BLaER1 (cell line): ENCODE data around the gene PTGES.
A peak's percentile ranks its signal among the peaks of the same experiment; 100 is the strongest.

Experiments used
- H3K27ac ChIP-seq: shearing (Covaris generic); formaldehyde crosslinking; 2 replicates; pipeline ENCODE4 v1.8.1; 2022
- H3K27me3 ChIP-seq: shearing (Covaris generic); formaldehyde crosslinking; 2 replicates; pipeline ENCODE4 v1.8.1; 2022
- H3K36me3 ChIP-seq: shearing (Covaris generic); formaldehyde crosslinking; 2 replicates; pipeline ENCODE4 v1.8.1; 2022
- H3K4me1 ChIP-seq: shearing (Covaris generic); formaldehyde crosslinking; 2 replicates; pipeline ENCODE4 v1.8.1; 2022
- H3K4me2 ChIP-seq: shearing (Covaris generic); formaldehyde crosslinking; 2 replicates; pipeline ENCODE4 v1.8.1; 2022
- H3K4me3 ChIP-seq: shearing (Covaris generic); formaldehyde crosslinking; 2 replicates; pipeline ENCODE4 v1.8.1; 2022
- H3K9ac ChIP-seq: shearing (Covaris generic); formaldehyde crosslinking; 2 replicates; pipeline ENCODE4 v1.8.1; 2022
- H3K9me3 ChIP-seq: shearing (Covaris generic); formaldehyde crosslinking; 2 replicates; pipeline ENCODE4 v1.8.1; 2022
- H4K20me1 ChIP-seq: shearing (Covaris generic); formaldehyde crosslinking; 2 replicates; pipeline ENCODE4 v1.8.1; 2022
- Cebpa-rat ChIP-seq: shearing (Covaris generic); IDR thresholded peaks from 2 replicates; pipeline ENCODE4 v1.8.1; 2022

The PTGES gene

GRCh38 chr9:129746092-129746777, 6.6 kb downstream of the PTGES start:
- Histone ChIP-seq H3K4me1 (peaks cover 21% of the 10 kb centered on the region), H3K4me2 (no peak overlapping the region), H3K9me3 (no peaks in the 10 kb centered on the region), H3K9ac (no peak overlapping the region), H3K27ac (no peak overlapping the region), H3K27me3 (no peaks in the 10 kb centered on the region), H3K36me3 (no peaks in the 10 kb centered on the region), H4K20me1 (no peaks in the 10 kb centered on the region), H3K4me3 (no peak overlapping the region)
- no peak for TF ChIP-seq Cebpa-rat

GRCh38 chr9:129745200-129745599, 7.6 kb downstream of the PTGES start:
- no peaks in the 10 kb centered on the region for H3K27me3 ChIP-seq
- H4K20me1 ChIP-seq: no peaks in the 10 kb centered on the region
- H3K4me2 ChIP-seq: no peak overlapping the region
- no peaks in the 10 kb centered on the region for H3K9me3 ChIP-seq
- no peak overlapping the region for H3K9ac ChIP-seq
- no peak overlapping the region for H3K27ac ChIP-seq
- H3K4me1 ChIP-seq: peaks cover 21% of the 10 kb centered on the region
- TF ChIP-seq Cebpa-rat: no peak
- no peaks in the 10 kb centered on the region for H3K36me3 ChIP-seq
- no peak overlapping the region for H3K4me3 ChIP-seq

GRCh38 chr9:129740666-129741464, 12.0 kb downstream of the PTGES start:
- no peaks in the 10 kb centered on the region for H3K9me3 ChIP-seq
- H3K4me2 ChIP-seq: no peak overlapping the region
- no peak overlapping the region for H3K27ac ChIP-seq
- no peaks in the 10 kb centered on the region for H3K36me3 ChIP-seq
- H3K9ac ChIP-seq: no peak overlapping the region
- H3K4me1 ChIP-seq: peaks cover 27% of the 10 kb centered on the region
- H3K4me3 ChIP-seq: no peak overlapping the region
- H4K20me1 ChIP-seq: no peaks in the 10 kb centered on the region
- peaks cover 19% of the 10 kb centered on the region for H3K27me3 ChIP-seq
- no peak for TF ChIP-seq Cebpa-rat

- H3K4me1 ChIP-seq: peaks cover 27% of the 10 kb centered on the region
- peaks cover 19% of the 10 kb centered on the region for H3K27me3 ChIP-seq
- H3K4me2 ChIP-seq: no peak overlapping the region
- no peak overlapping the region for H3K9ac ChIP-seq
- no peaks in the 10 kb centered on the region for H4K20me1 ChIP-seq
- H3K9me3 ChIP-seq: no peaks in the 10 kb centered on the region
- H3K4me3 ChIP-seq: no peak overlapping the region
- no peak overlapping the region for H3K27ac ChIP-seq
- TF ChIP-seq Cebpa-rat: no peak
- no peaks in the 10 kb centered on the region for H3K36me3 ChIP-seq
These were observed 12.7 kb downstream of the PTGES start for GRCh38 chr9:129740174-129740573.

- H3K4me3 ChIP-seq: no peak overlapping the region
- peaks cover 27% of the 10 kb centered on the region for H3K4me1 ChIP-seq
- no peaks in the 10 kb centered on the region for H4K20me1 ChIP-seq
- no peak for TF ChIP-seq Cebpa-rat
- H3K4me2 ChIP-seq: no peak overlapping the region
- no peak overlapping the region for H3K9ac ChIP-seq
- no peaks in the 10 kb centered on the region for H3K9me3 ChIP-seq
- H3K27ac ChIP-seq: no peak overlapping the region
- H3K36me3 ChIP-seq: no peaks in the 10 kb centered on the region
- H3K27me3 ChIP-seq: peaks cover 19% of the 10 kb centered on the region
These were observed 13.4 kb downstream of the PTGES start for GRCh38 chr9:129739432-129739831.

DNA sequence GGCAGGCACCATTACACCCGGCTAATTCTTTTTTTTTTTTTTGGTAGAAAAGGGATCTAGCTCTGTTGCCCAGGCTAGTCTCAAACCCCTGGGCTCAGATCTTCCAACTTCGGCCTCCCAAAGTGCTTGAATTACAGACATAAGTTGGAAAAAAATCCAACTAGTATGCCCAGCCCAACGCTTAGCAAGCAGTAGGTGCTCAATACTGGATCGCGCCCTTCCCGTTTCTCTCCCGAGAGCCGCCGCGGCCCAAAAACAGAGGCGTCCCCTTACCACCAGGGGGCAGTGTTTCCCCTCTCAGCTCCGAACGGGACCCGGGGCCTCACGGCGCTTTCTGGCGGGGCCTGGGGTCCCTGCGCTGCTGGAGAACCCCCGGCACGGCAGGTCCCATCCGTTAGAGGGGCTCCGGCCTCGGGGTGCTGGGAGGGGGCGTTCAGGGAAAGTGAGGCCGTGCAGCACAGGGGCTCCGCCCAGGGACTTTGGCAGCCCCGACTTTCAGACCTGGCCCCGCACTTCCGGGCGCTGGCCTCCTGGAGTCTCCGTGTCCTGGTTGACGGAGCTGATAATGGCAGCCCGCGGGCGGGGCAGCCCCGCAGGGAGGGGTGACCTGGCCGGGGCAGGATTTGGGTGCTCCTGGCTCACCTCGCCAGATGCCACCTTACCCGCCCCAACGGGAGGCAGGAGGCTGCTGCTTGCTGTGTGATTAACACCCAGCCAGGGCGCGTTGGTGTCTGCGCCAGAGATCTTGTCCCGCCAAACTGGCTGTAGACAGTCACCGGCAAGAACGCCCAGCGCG, 15.2 kb downstream of the PTGES start:
- Histone ChIP-seq H3K27ac (peak overlapping the region; percentile 66), H3K4me3 (peak overlapping the region; percentile 66)
- no peak for TF ChIP-seq Cebpa-rat

DNA sequence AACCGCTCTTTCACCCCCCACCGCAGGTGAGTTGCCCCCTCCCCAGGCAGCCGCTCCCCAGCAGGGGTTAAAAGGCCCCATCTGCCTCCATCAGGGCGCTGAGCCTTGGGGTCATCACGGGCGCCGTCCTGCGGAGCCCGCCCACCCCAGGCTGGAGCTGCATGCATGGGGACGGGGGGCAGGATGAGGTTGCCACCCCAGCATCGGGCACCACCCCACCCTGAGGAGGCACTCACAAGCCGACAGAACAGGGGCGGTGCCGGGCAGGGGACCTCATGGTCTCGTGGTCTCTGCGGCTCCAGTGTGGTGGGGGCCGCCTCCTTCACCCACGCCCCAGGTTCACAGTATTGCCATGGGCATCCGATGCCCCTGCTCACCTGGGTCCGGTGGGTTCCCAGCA, 16.5 kb downstream of the PTGES start:
- H4K20me1 ChIP-seq: no peaks in the 10 kb centered on the region
- no peak overlapping the region for H3K4me3 ChIP-seq
- H3K9me3 ChIP-seq: no peaks in the 10 kb centered on the region
- H3K36me3 ChIP-seq: no peaks in the 10 kb centered on the region
- TF ChIP-seq Cebpa-rat: no peak
- H3K27me3 ChIP-seq: peaks cover 19% of the 10 kb centered on the region
- H3K4me1 ChIP-seq: peaks cover 6% of the 10 kb centered on the region
- no peak overlapping the region for H3K9ac ChIP-seq
- no peak overlapping the region for H3K4me2 ChIP-seq
- no peak overlapping the region for H3K27ac ChIP-seq

More for the DNA sequence above, 15.2 kb downstream of the PTGES start:
- H3K9me3 ChIP-seq: no peaks in the 10 kb centered on the region
- peaks cover 19% of the 10 kb centered on the region for H3K27me3 ChIP-seq
- H3K4me1 ChIP-seq: peaks cover 19% of the 10 kb centered on the region
- no peaks in the 10 kb centered on the region for H3K36me3 ChIP-seq
- peak overlapping the region; percentile 95 for H3K4me2 ChIP-seq
- H3K9ac ChIP-seq: peak overlapping the region; percentile 73
- no peaks in the 10 kb centered on the region for H4K20me1 ChIP-seq

DNA sequence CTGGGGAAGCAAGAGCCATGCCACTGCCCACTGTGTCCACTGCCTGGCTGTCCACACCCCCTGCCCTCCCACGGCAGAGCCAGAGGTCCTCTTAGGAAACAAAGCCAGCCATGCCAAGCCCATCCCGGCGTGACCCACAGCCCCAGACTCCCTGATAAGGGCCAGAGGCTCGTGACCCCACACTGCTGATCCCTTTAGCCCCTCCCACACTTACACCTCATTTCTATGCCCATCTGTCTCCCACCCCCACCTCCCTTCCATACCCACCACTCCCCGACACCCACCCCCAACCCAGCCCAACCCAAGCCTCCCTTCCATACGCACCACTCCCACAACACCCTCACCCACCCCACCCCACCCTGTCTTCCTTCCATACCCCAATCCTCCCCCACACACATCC, 17.3 kb downstream of the PTGES start:
- Histone ChIP-seq H3K4me2 (no peak overlapping the region), H3K4me3 (no peak overlapping the region), H3K27me3 (peaks cover 19% of the 10 kb centered on the region), H3K4me1 (peaks cover 6% of the 10 kb centered on the region), H3K36me3 (no peaks in the 10 kb centered on the region), H4K20me1 (no peaks in the 10 kb centered on the region), H3K27ac (no peak overlapping the region), H3K9me3 (no peaks in the 10 kb centered on the region), H3K9ac (no peak overlapping the region)
- TF ChIP-seq Cebpa-rat: no peak

- no peak for TF ChIP-seq Cebpa-rat
- Histone ChIP-seq H3K27me3 (peaks cover 17% of the 10 kb centered on the region), H4K20me1 (no peaks in the 10 kb centered on the region), H3K36me3 (no peaks in the 10 kb centered on the region), H3K9me3 (no peaks in the 10 kb centered on the region), H3K4me2 (no peak overlapping the region), H3K4me1 (peaks cover 6% of the 10 kb centered on the region), H3K27ac (no peak overlapping the region), H3K4me3 (no peak overlapping the region), H3K9ac (no peak overlapping the region)
These were observed 19.2 kb downstream of the PTGES start for GRCh38 chr9:129733632-129733953.
